Central memory CD8-positive, alpha-beta T cell (primary cell): Measurements from ENCODE around the gene ME1.

Experiments used
- ATAC-seq: fragments of 150-1000 bp; cut with Tn5 transposase; replicated peaks from 2 replicates; pipeline ENCODE4 v1.10.0; 2022; ENCODE audit warnings: mild to moderate bottlenecking, moderate FRiP score, moderate number of reproducible peaks; ENCODE audit not compliant: poor library complexity, severe bottlenecking; ENCODE audit errors: extremely low read depth
- DNase-seq, 2 donors: peaks; one replicate each; pipeline ENCODE4 v3.0.0; 2021; ENCODE audit warnings: low spot score in 2 of 2
- H3K27ac Mint-ChIP-seq: one replicate; pipeline ENCODE4 v1.8.0; 2022; ENCODE audit warnings: low read depth, mild to moderate bottlenecking, moderate library complexity, mixed read lengths
- H3K27me3 Mint-ChIP-seq: one replicate; pipeline ENCODE4 v1.8.0; 2022; ENCODE audit warnings: mixed read lengths
- H3K36me3 Mint-ChIP-seq: one replicate; pipeline ENCODE4 v1.8.0; 2022; ENCODE audit warnings: mild to moderate bottlenecking, moderate library complexity, mixed read lengths; ENCODE audit not compliant: insufficient read depth
- H3K4me1 Mint-ChIP-seq: one replicate; pipeline ENCODE4 v1.8.0; 2022; ENCODE audit warnings: mixed read lengths
- H3K4me3 Mint-ChIP-seq: one replicate; pipeline ENCODE4 v1.8.0; 2022; ENCODE audit warnings: mild to moderate bottlenecking, moderate library complexity, mixed read lengths
- H3K9me3 Mint-ChIP-seq: one replicate; pipeline ENCODE4 v1.8.0; 2022; ENCODE audit warnings: mixed read lengths

Gene ME1

GRCh38 chr6:83424392-83425018 lies 6.3 kb downstream of the ME1 start:
- Mint-ChIP-seq H3K27ac (no peak overlapping the region), H3K36me3 (no peaks in the 10 kb centered on the region)

GRCh38 chr6:83417880-83418663 lies 12.8 kb downstream of the ME1 start:
- Mint-ChIP-seq H3K27me3 (no peaks in the 10 kb centered on the region), H3K36me3 (no peaks in the 10 kb centered on the region), H3K4me3 (no peak overlapping the region), H3K9me3 (no peaks in the 10 kb centered on the region), H3K4me1 (no peaks in the 10 kb centered on the region), H3K27ac (no peak overlapping the region)
- ATAC-seq (no peak), DNase-seq (no peak)

More at GRCh38 chr6:83424392-83425018, 6.3 kb downstream of the ME1 start:
- Mint-ChIP-seq H3K27me3 (peaks cover under 1% of the 10 kb centered on the region), H3K4me1 (no peaks in the 10 kb centered on the region), H3K9me3 (peaks cover 5% of the 10 kb centered on the region), H3K4me3 (no peak overlapping the region)
- ATAC-seq = no peak
- DNase-seq = no peak

GRCh38 chr6:83413068-83413467 lies 17.8 kb downstream of the ME1 start:
- no peaks in the 10 kb centered on the region for H3K4me1 Mint-ChIP-seq
- no peak overlapping the region for H3K27ac Mint-ChIP-seq
- ATAC-seq (no peak), DNase-seq (no peak)
- no peak overlapping the region for H3K4me3 Mint-ChIP-seq
- H3K9me3 Mint-ChIP-seq = no peaks in the 10 kb centered on the region
- no peaks in the 10 kb centered on the region for H3K36me3 Mint-ChIP-seq
- H3K27me3 Mint-ChIP-seq = no peaks in the 10 kb centered on the region

- Mint-ChIP-seq H3K27ac (no peak overlapping the region), H3K36me3 (no peaks in the 10 kb centered on the region), H3K27me3 (no peaks in the 10 kb centered on the region), H3K9me3 (no peaks in the 10 kb centered on the region), H3K4me3 (no peak overlapping the region), H3K4me1 (no peaks in the 10 kb centered on the region)
- DNase-seq = no peak
- no peak for ATAC-seq
Observed at GRCh38 chr6:83411731-83412130, 19.1 kb downstream of the ME1 start.

- peaks cover 15% of the 10 kb centered on the region for H3K9me3 Mint-ChIP-seq
- no peak overlapping the region for H3K27ac Mint-ChIP-seq
- ATAC-seq (no peak), DNase-seq (no peak)
- no peaks in the 10 kb centered on the region for H3K36me3 Mint-ChIP-seq
- no peaks in the 10 kb centered on the region for H3K4me1 Mint-ChIP-seq
- no peaks in the 10 kb centered on the region for H3K27me3 Mint-ChIP-seq
- no peak overlapping the region for H3K4me3 Mint-ChIP-seq
Observed at GRCh38 chr6:83403191-83403590, 27.7 kb downstream of the ME1 start.

- H3K36me3 Mint-ChIP-seq = no peaks in the 10 kb centered on the region
- H3K9me3 Mint-ChIP-seq = no peaks in the 10 kb centered on the region
- H3K27ac Mint-ChIP-seq = no peak overlapping the region
- H3K4me3 Mint-ChIP-seq = no peak overlapping the region
- no peaks in the 10 kb centered on the region for H3K27me3 Mint-ChIP-seq
- ATAC-seq (no peak), DNase-seq (no peak)
- H3K4me1 Mint-ChIP-seq = no peaks in the 10 kb centered on the region
Observed at GRCh38 chr6:83389606-83390005, 41.2 kb downstream of the ME1 start.

GRCh38 chr6:83385473-83385872 lies 45.4 kb downstream of the ME1 start:
- Mint-ChIP-seq H3K4me1 (no peaks in the 10 kb centered on the region), H3K36me3 (no peaks in the 10 kb centered on the region), H3K9me3 (no peaks in the 10 kb centered on the region), H3K4me3 (no peak overlapping the region), H3K27me3 (no peaks in the 10 kb centered on the region), H3K27ac (no peak overlapping the region)
- DNase-seq (no peak), ATAC-seq (no peak)

- ATAC-seq (no peak), DNase-seq (no peak)
- Mint-ChIP-seq H3K9me3 (no peaks in the 10 kb centered on the region), H3K4me1 (no peaks in the 10 kb centered on the region), H3K4me3 (no peak overlapping the region), H3K36me3 (no peaks in the 10 kb centered on the region), H3K27me3 (no peaks in the 10 kb centered on the region), H3K27ac (no peak overlapping the region)
Observed at GRCh38 chr6:83384751-83385150, 46.1 kb downstream of the ME1 start.

GRCh38 chr6:83381949-83382348 lies 48.9 kb downstream of the ME1 start:
- no peaks in the 10 kb centered on the region for H3K36me3 Mint-ChIP-seq
- ATAC-seq = no peak
- H3K4me3 Mint-ChIP-seq = no peak overlapping the region
- H3K27me3 Mint-ChIP-seq = no peaks in the 10 kb centered on the region
- no peak overlapping the region for H3K27ac Mint-ChIP-seq
- no peak for DNase-seq
- no peaks in the 10 kb centered on the region for H3K9me3 Mint-ChIP-seq
- H3K4me1 Mint-ChIP-seq = no peaks in the 10 kb centered on the region

GRCh38 chr6:83378621-83379388 lies 52.0 kb downstream of the ME1 start:
- no peak for ATAC-seq
- Mint-ChIP-seq H3K4me1 (no peaks in the 10 kb centered on the region), H3K27ac (no peak overlapping the region), H3K27me3 (no peaks in the 10 kb centered on the region), H3K9me3 (no peaks in the 10 kb centered on the region), H3K36me3 (peaks cover under 1% of the 10 kb centered on the region), H3K4me3 (no peak overlapping the region)
- DNase-seq = no peak

GRCh38 chr6:83371423-83371822 lies 59.4 kb downstream of the ME1 start:
- Mint-ChIP-seq H3K9me3 (no peaks in the 10 kb centered on the region), H3K36me3 (peaks cover 3% of the 10 kb centered on the region), H3K27me3 (no peaks in the 10 kb centered on the region), H3K4me1 (no peaks in the 10 kb centered on the region), H3K4me3 (no peak overlapping the region), H3K27ac (no peak overlapping the region)
- ATAC-seq (no peak), DNase-seq (no peak)

- no peaks in the 10 kb centered on the region for H3K9me3 Mint-ChIP-seq
- no peaks in the 10 kb centered on the region for H3K4me1 Mint-ChIP-seq
- no peak overlapping the region for H3K27ac Mint-ChIP-seq
- ATAC-seq (no peak), DNase-seq (no peak)
- H3K27me3 Mint-ChIP-seq = no peaks in the 10 kb centered on the region
- peaks cover 3% of the 10 kb centered on the region for H3K36me3 Mint-ChIP-seq
- H3K4me3 Mint-ChIP-seq = no peak overlapping the region
Observed at GRCh38 chr6:83370567-83370966, 60.3 kb downstream of the ME1 start.

- no peak for ATAC-seq
- no peak for DNase-seq
- no peak overlapping the region for H3K4me3 Mint-ChIP-seq
- H3K4me1 Mint-ChIP-seq = no peaks in the 10 kb centered on the region
- H3K36me3 Mint-ChIP-seq = peaks cover 3% of the 10 kb centered on the region
- H3K27ac Mint-ChIP-seq = no peak overlapping the region
- H3K9me3 Mint-ChIP-seq = no peaks in the 10 kb centered on the region
- no peaks in the 10 kb centered on the region for H3K27me3 Mint-ChIP-seq
Observed at GRCh38 chr6:83369692-83370091, 61.2 kb downstream of the ME1 start.
